SU-DHL-6 (cell line): ENCODE measurements around the gene DEPDC1B.

Experiments
- EZH2phosphoT487 ChIP-seq: fragments of 200-600 bp; sonication (generic), shearing (Covaris generic); conservative IDR thresholded peaks from 2 replicates; pipeline ENCODE4 v1.6.1; 2018; ENCODE audit warnings: mild to moderate bottlenecking, antibody characterized with exemption, low read length, moderate library complexity, mixed read lengths
- TF ChIP-seq, protein P1 (sequence below): fragments of 200-600 bp; sonication (generic); IDR thresholded peaks from one replicate; pipeline ENCODE4 v1.5.1; 2017; ENCODE audit warnings: antibody characterized with exemption, mild to moderate bottlenecking, low read length, moderate library complexity; ENCODE audit not compliant: insufficient read depth, poor library complexity, severe bottlenecking

GRCh38 chr5:60685700-60686099 lies 14.3 kb downstream of the DEPDC1B start:
- no peak for TF ChIP-seq EZH2phosphoT487
- TF ChIP-seq, protein P1, sequence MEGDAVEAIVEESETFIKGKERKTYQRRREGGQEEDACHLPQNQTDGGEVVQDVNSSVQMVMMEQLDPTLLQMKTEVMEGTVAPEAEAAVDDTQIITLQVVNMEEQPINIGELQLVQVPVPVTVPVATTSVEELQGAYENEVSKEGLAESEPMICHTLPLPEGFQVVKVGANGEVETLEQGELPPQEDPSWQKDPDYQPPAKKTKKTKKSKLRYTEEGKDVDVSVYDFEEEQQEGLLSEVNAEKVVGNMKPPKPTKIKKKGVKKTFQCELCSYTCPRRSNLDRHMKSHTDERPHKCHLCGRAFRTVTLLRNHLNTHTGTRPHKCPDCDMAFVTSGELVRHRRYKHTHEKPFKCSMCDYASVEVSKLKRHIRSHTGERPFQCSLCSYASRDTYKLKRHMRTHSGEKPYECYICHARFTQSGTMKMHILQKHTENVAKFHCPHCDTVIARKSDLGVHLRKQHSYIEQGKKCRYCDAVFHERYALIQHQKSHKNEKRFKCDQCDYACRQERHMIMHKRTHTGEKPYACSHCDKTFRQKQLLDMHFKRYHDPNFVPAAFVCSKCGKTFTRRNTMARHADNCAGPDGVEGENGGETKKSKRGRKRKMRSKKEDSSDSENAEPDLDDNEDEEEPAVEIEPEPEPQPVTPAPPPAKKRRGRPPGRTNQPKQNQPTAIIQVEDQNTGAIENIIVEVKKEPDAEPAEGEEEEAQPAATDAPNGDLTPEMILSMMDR: no peak
